HepG2 (cell line): Measurements from ENCODE around the gene PRSS22. TPM values are rescaled to one million over a fixed set of nuclear protein-coding genes. Genes with fewer than 3 reads are reported as not detected.

ENCODE experiments used
- ATAC-seq: fragments of 200-7000 bp; cut with Tn5 transposase; 3 replicates; pipeline ENCODE4 v1.9.1; 2020; ENCODE audit warnings: mild to moderate bottlenecking, moderate library complexity
- Bru-seq: library from RNA; stranded (reverse); fragments of 400-500 nt; gene quantifications from one replicate; lab custom pipeline; 2021; lab: Mats Ljungman, UMichigan
- BruChase-seq, 2 experiments: library from RNA; stranded (reverse); fragments of 400-500 nt; gene quantifications; one replicate each; lab custom pipeline; 2021; lab: Mats Ljungman, UMichigan
- BruUV-seq: library from RNA; stranded (reverse); fragments of 400-500 nt; replicated peaks from 2 replicates; lab custom pipeline; 2021; lab: Mats Ljungman, UMichigan
- CTCF ChIA-PET: fragments of 300-600 bp; formaldehyde crosslinking; extraction: SDS; loops from one replicate; lab custom pipeline; 2021; ENCODE audit warnings: low total read pairs, inconsistent platforms, low intra/inter-chr PET ratio; lab: Yijun Ruan, JAX
- POLR2A ChIA-PET: fragments of 350-600 bp; sonication (Branson Sonifier 250); formaldehyde crosslinking; loops from one replicate; lab custom pipeline; 2020; ENCODE audit warnings: antibody characterized with exemption, inconsistent platforms; lab: Yijun Ruan, JAX
- DNase-seq: peaks from one replicate; pipeline ENCODE4 v3.0.0-alpha.2; 2015; ENCODE audit warnings: low spot score
- FAIRE-seq: peaks from 3 replicates; lab custom pipeline; 2011; peaks lifted over from hg19 to GRCh38; lab: Jason Lieb, UNC
- H2AFZ ChIP-seq: one replicate; pipeline ENCODE4 v1.6.1; 2011; ENCODE audit warnings: low read length, inconsistent platforms
- H3K27ac ChIP-seq: fragments of 300-600 bp; 3 replicates; pipeline ENCODE4 v1.8.0; 2011; ENCODE audit warnings: mixed run types, mild to moderate bottlenecking, mixed read lengths, low read length, inconsistent platforms; ENCODE audit not compliant: insufficient read depth; ENCODE audit errors: extremely low read length
- H3K27me3 ChIP-seq, 2 experiments: fragments of 200-600 bp in 1 of 2; 2 replicates in 1 of 2; 3 replicates in 1 of 2; pipeline versions ENCODE4 v1.6.0 to v1.8.0; 2011; ENCODE audit warnings: low read length in 2 of 2, mild to moderate bottlenecking in 2 of 2, moderate library complexity in 2 of 2, inconsistent platforms in 1 of 2; ENCODE audit not compliant: insufficient read depth in 2 of 2, control insufficient read depth in 1 of 2
- H3K36me3 ChIP-seq, 2 experiments: fragments of 200-600 bp in 1 of 2; replicated peaks in 1 of 2; 2 replicates in 1 of 2; 3 replicates in 1 of 2; pipeline versions ENCODE4 v1.5.1 to v1.8.0; 2011; ENCODE audit warnings: low read length in 2 of 2, inconsistent platforms in 1 of 2; ENCODE audit not compliant: insufficient read depth in 2 of 2, control insufficient read depth in 1 of 2
- H3K4me1 ChIP-seq: 2 replicates; pipeline ENCODE4 v1.5.1; 2012; ENCODE audit warnings: low read length, inconsistent platforms; ENCODE audit not compliant: insufficient read depth
- H3K4me2 ChIP-seq: 2 replicates; pipeline ENCODE4 v1.6.0; 2011; ENCODE audit warnings: low read depth, low read length, inconsistent platforms
- H3K4me3 ChIP-seq, 3 experiments: fragments of 200-600 bp in 1 of 3; sonication (generic), shearing (Covaris generic) in 1 of 3; replicated peaks in 1 of 3; 2 replicates each; pipeline ENCODE4 v1.5.1; 2011 to 2016; ENCODE audit warnings: low read length in 3 of 3, inconsistent platforms in 2 of 3, low read depth in 2 of 3, mild to moderate bottlenecking in 2 of 3, control low read depth in 1 of 3, mixed read lengths in 1 of 3; ENCODE audit not compliant: insufficient read depth in 1 of 3
- H3K79me2 ChIP-seq: one replicate; pipeline ENCODE4 v1.6.1; 2011; ENCODE audit warnings: low read length, inconsistent platforms; ENCODE audit not compliant: insufficient read depth
- H3K9ac ChIP-seq: 2 replicates; pipeline ENCODE4 v1.6.0; 2011; ENCODE audit warnings: mild to moderate bottlenecking, low read depth, low read length, inconsistent platforms; ENCODE audit not compliant: insufficient read depth
- H3K9me3 ChIP-seq: 2 replicates; pipeline ENCODE4 v1.5.1; 2012; ENCODE audit warnings: mild to moderate bottlenecking, low read length
- H4K20me1 ChIP-seq: 2 replicates; pipeline ENCODE4 v1.6.0; 2011; ENCODE audit warnings: inconsistent platforms, mild to moderate bottlenecking, low read length, moderate library complexity; ENCODE audit not compliant: insufficient read depth
- KDM2A ChIP-seq: sonication (generic); formaldehyde crosslinking; IDR thresholded peaks from 2 replicates; pipeline ENCODE4 v1.4.0; 2020; ENCODE audit warnings: low read depth, missing genetic modification reagents, borderline replicate concordance
- ZNF263 ChIP-seq: sonication (generic); formaldehyde crosslinking; IDR thresholded peaks from 2 replicates; pipeline ENCODE4 v1.4.0; 2020; ENCODE audit warnings: missing genetic modification reagents
- ZNF687 ChIP-seq: sonication (generic); formaldehyde crosslinking; IDR thresholded peaks from 2 replicates; pipeline ENCODE4 v1.5.1; 2020; ENCODE audit warnings: mild to moderate bottlenecking, missing genetic modification reagents, moderate library complexity
- ZNF777 ChIP-seq: sonication (generic); formaldehyde crosslinking; IDR thresholded peaks from 2 replicates; pipeline ENCODE4 v1.4.0; 2020; ENCODE audit warnings: missing genetic modification reagents
- WGBS: methylation state at CpG from one replicate; pipeline ENCODE4 v1.1.6; 2017; ENCODE audit warnings: low lambda C conversion rate; 5-methylcytosine and 5-hydroxymethylcytosine counted together
- in situ Hi-C: cut with HindIII; loops from 2 replicates; pipeline ENCODE4 v1.10.0; 2017; ENCODE audit warnings: low pct_unique_long_range_greater_than_20kb; ENCODE audit not compliant: extremely low pct_ligation_motif_present
- intact Hi-C: fragments of 100-400 bp; cut with micrococcal nuclease; formaldehyde crosslinking; loops from one replicate; pipeline ENCODE4 v1.10.0; 2022; ENCODE audit not compliant: unreplicated experiment
- long read RNA-seq, 2 experiments: library from RNA in 1 of 2; library from polyadenylated mRNA in 1 of 2; stranded (forward) in 1 of 2; unstranded in 1 of 2; transcript quantifications; one replicate each; pipeline ENCODE4 v2.0.0, GENCODE V29; 2019 to 2022
- polyA minus RNA-seq, 3 experiments: library from RNA; depleted of rRNA, polyadenylated mRNA; stranded (reverse); fragments of >200 nt; gene quantifications; 2 replicates each; pipeline ENCODE4 v1.2.3, GENCODE V29; 2011; ENCODE audit warnings: low replicate concordance in 1 of 3
- polyA plus RNA-seq, 8 experiments: library from polyadenylated mRNA; depleted of rRNA in 3 of 8; stranded (reverse) in 7 of 8; unstranded in 1 of 8; fragments of >200 nt; fragmentation: Illumina TruSeq in 4 of 8; extraction: Trizol in 4 of 8; gene quantifications; 2 replicates each; pipeline versions ENCODE4 v1.2.1 to v1.2.3, GENCODE V29; 2011 to 2016; ENCODE audit warnings: low read depth in 4 of 8, missing spikeins in 1 of 8, mixed read lengths in 1 of 8; ENCODE audit not compliant: insufficient read depth in 1 of 8
- total RNA-seq, 5 experiments: library from RNA; depleted of rRNA; stranded (reverse); fragments of >200 nt; fragmentation: Illumina TruSeq; extraction: Trizol; gene quantifications; 2 replicates each; pipeline ENCODE4 v1.2.3, GENCODE V29; 2016; ENCODE audit warnings: low read depth in 1 of 5

The PRSS22 gene
- total RNA-seq (2016; rRNA removed; fragmentation: Illumina TruSeq; extraction: Trizol) = 0.24 TPM in 1 of 2 replicates, not detected in the other
- not detected in 2 replicates for total RNA-seq (2016; cell fraction: cytosol; rRNA removed; fragmentation: Illumina TruSeq; extraction: Trizol; ENCODE audit: low read depth)
- 0.15 TPM in 1 of 2 replicates, not detected in the other for total RNA-seq (2016; cell fraction: insoluble cytoplasmic fraction; rRNA removed; fragmentation: Illumina TruSeq; extraction: Trizol)
- total RNA-seq (2016; cell fraction: membrane; rRNA removed; fragmentation: Illumina TruSeq; extraction: Trizol) = not detected in 2 replicates
- total RNA-seq (2016; cell fraction: nucleus; rRNA removed; fragmentation: Illumina TruSeq; extraction: Trizol) = not detected in 2 replicates
- 0.24 and 0.32 TPM in 2 replicates for polyA plus RNA-seq (2011; rRNA removed)
- polyA plus RNA-seq (2011; cell fraction: cytosol; rRNA removed) = 0.26 and 0.27 TPM in 2 replicates
- 0.87 and 0.88 TPM in 2 replicates for polyA plus RNA-seq (2011; cell fraction: nucleus; rRNA removed)
- not detected in 2 replicates for polyA plus RNA-seq (2012)
- not detected in 2 replicates for polyA plus RNA-seq (2016; cell fraction: cytosol; fragmentation: Illumina TruSeq; extraction: Trizol; ENCODE audit: low read depth)
- not detected in 2 replicates for polyA plus RNA-seq (2016; cell fraction: insoluble cytoplasmic fraction; fragmentation: Illumina TruSeq; extraction: Trizol; ENCODE audit: low read depth)
- polyA plus RNA-seq (2016; cell fraction: membrane; fragmentation: Illumina TruSeq; extraction: Trizol; ENCODE audit: low read depth) = not detected in 2 replicates
- polyA plus RNA-seq (2016; cell fraction: nucleus; fragmentation: Illumina TruSeq; extraction: Trizol; ENCODE audit: insufficient read depth, low read depth) = 0.57 TPM in 1 of 2 replicates, not detected in the other
- polyA minus RNA-seq (2011; rRNA and poly(A)+ RNA removed; ENCODE audit: low replicate concordance) = 0.42 and 1.0 TPM in 2 replicates
- not detected in 2 replicates for polyA minus RNA-seq (2011; cell fraction: cytosol; rRNA and poly(A)+ RNA removed)
- polyA minus RNA-seq (2011; cell fraction: nucleus; rRNA and poly(A)+ RNA removed) = not detected in 2 replicates
- Bru-seq, nascent RNA = percentile 11 among the genes with signal in this experiment
- percentile 17 among the genes with signal in this experiment for BruChase-seq, experiment 1, labeled RNA remaining after a 6-hour chase
- percentile 11 among the genes with signal in this experiment for BruChase-seq, experiment 2, labeled RNA remaining after a 2-hour chase
- long read RNA-seq, experiment 1 = 0 reads
- long read RNA-seq, experiment 2 = 0 reads

GRCh38 chr16:2857451-2858244 is at the start of gene PRSS22:
Gene PRSS22, minus strand, starts transcription at chr16:2858170. Its CDS starts 66 bp downstream, at chr16:2858104.
- in situ Hi-C loops = no loop called here
- Histone ChIP-seq H4K20me1 (no peaks in the 10 kb centered on the region), H2AFZ (no peak within 1 kb of the TSS), H3K36me3 (no peaks in the 10 kb centered on the region), H3K9me3 (peaks cover 12% of the 10 kb centered on the region; the same call in 1 of the 2 replicates), H3K27me3 (peaks cover 0 to 2% of the 10 kb centered on the region in 2 experiments; a peak in 2 of 5 replicates), H3K9ac (no peak within 1 kb of the TSS), H3K79me2 (no peaks in the 10 kb centered on the region), H3K4me3 (peak within 1 kb of the TSS in 1 of 3 experiments; percentile 63; a peak in 1 of 6 replicates), H3K27ac (no peak within 1 kb of the TSS), H3K4me1 (peaks cover 16% of the 10 kb centered on the region), H3K4me2 (peak within 1 kb of the TSS; percentile 64)
- BruUV-seq = no TSS peak
- DNase-seq = no peak
- intact Hi-C loops = no loop called here
- FAIRE-seq = no peak
- POLR2A ChIA-PET = interaction anchor here (0.6 to 2.1 kb wide), 4 partner anchors 10 to 278 kb away, joined by 3 to 11 read pairs (median 6); no protein-coding TSS in a partner anchor
- 23% methylated on average over 37 of the region's 42 CpGs for WGBS
- CTCF ChIA-PET = no interaction called here
- TF ChIP-seq KDM2A (CRISPR knock-in tag) (no peak), ZNF687 (CRISPR knock-in tag) (0 out of 2 replicates have a peak, but pooled peaks have one; percentile 13), ZNF263 (peak; percentile 57; the same call in 1 of the 2 replicates), ZNF777 (CRISPR knock-in tag) (peak; percentile 51; the same call in 1 of the 2 replicates)
- peak; percentile 46 for ATAC-seq
